ENCODE results near the gene MEF2A.
A peak's percentile ranks its signal among the peaks of the same experiment; 100 is the strongest.

The MEF2A gene

GRCh38 chr15:99630607-99631131 lies 64.9 kb downstream of the MEF2A start:
- H3K36me3 ChIP-seq (ENCODE audit: insufficient read depth, low read length) = peaks cover 50% of the 10 kb centered on the region
- no peaks in the 10 kb centered on the region for H3F3A ChIP-seq (ENCODE audit: insufficient read depth, low read length)
- TF ChIP-seq CTCF (IDR thresholded peaks at IDR 0.05; ENCODE audit: low read length) (no peak), EZH2 (IDR thresholded peaks at IDR 0.05; ENCODE audit: borderline replicate concordance, low read length) (no peak)
- H3K9me2 ChIP-seq (ENCODE audit: low read depth, low read length) = no peaks in the 10 kb centered on the region
- no peaks in the 10 kb centered on the region for H3K27me3 ChIP-seq (ENCODE audit: insufficient read depth, low read length)
- peak overlapping the region; percentile 40 for H3K4me3 ChIP-seq (ENCODE audit: low read depth, low read length, poor library complexity, severe bottlenecking)
- peak overlapping the region; percentile 87 for H3K27ac ChIP-seq (ENCODE audit: low read depth, low read length, poor library complexity, severe bottlenecking)
- no peak overlapping the region for H2AFZ ChIP-seq (ENCODE audit: low read length)
- H3K9me3 ChIP-seq (ENCODE audit: low read length) = no peaks in the 10 kb centered on the region
- peaks cover 64% of the 10 kb centered on the region for H3K79me2 ChIP-seq (ENCODE audit: insufficient read depth, low read length)
- H3K4me1 ChIP-seq (ENCODE audit: insufficient read depth, low read length, severe bottlenecking) = peaks cover 24% of the 10 kb centered on the region
- H4K20me1 ChIP-seq (ENCODE audit: insufficient read depth, low read length) = no peaks in the 10 kb centered on the region
- peak overlapping the region; percentile 51 for H3K9ac ChIP-seq (ENCODE audit: low read length)
- peak overlapping the region; percentile 67 for H3K4me2 ChIP-seq (ENCODE audit: low read length)

- peak overlapping the region; percentile 87 for H3K27ac ChIP-seq (ENCODE audit: low read depth, low read length, poor library complexity, severe bottlenecking)
- H3K9me2 ChIP-seq (ENCODE audit: low read depth, low read length) = no peaks in the 10 kb centered on the region
Measured at GRCh38 chr15:99631255-99631654, 65.5 kb downstream of the MEF2A start.

GRCh38 chr15:99632521-99632920 lies 66.7 kb downstream of the MEF2A start:
- peaks cover 51% of the 10 kb centered on the region for H3K79me2 ChIP-seq (ENCODE audit: insufficient read depth, low read length)
- no peak overlapping the region for H3K4me3 ChIP-seq (ENCODE audit: low read depth, low read length, poor library complexity, severe bottlenecking)
- H3K4me1 ChIP-seq (ENCODE audit: insufficient read depth, low read length, severe bottlenecking) = peaks cover 24% of the 10 kb centered on the region
- no peaks in the 10 kb centered on the region for H3K27me3 ChIP-seq (ENCODE audit: insufficient read depth, low read length)
- no peak overlapping the region for H3K9ac ChIP-seq (ENCODE audit: low read length)
- H3K4me2 ChIP-seq (ENCODE audit: low read length) = no peak overlapping the region
- H3K9me2 ChIP-seq (ENCODE audit: low read depth, low read length) = no peaks in the 10 kb centered on the region
- no peak for TF ChIP-seq EZH2 (IDR thresholded peaks at IDR 0.05; ENCODE audit: borderline replicate concordance, low read length)
- TF ChIP-seq CTCF (IDR thresholded peaks at IDR 0.05; ENCODE audit: low read length) = no peak
- H3K9me3 ChIP-seq (ENCODE audit: low read length) = no peaks in the 10 kb centered on the region
- H4K20me1 ChIP-seq (ENCODE audit: insufficient read depth, low read length) = no peaks in the 10 kb centered on the region
- no peaks in the 10 kb centered on the region for H3F3A ChIP-seq (ENCODE audit: insufficient read depth, low read length)
- H3K27ac ChIP-seq (ENCODE audit: low read depth, low read length, poor library complexity, severe bottlenecking) = no peak overlapping the region
- peaks cover 67% of the 10 kb centered on the region for H3K36me3 ChIP-seq (ENCODE audit: insufficient read depth, low read length)
- H2AFZ ChIP-seq (ENCODE audit: low read length) = no peak overlapping the region

More at GRCh38 chr15:99631255-99631654, 65.5 kb downstream of the MEF2A start:
- no peak overlapping the region for H2AFZ ChIP-seq (ENCODE audit: low read length)
- peak overlapping the region; percentile 40 for H3K4me3 ChIP-seq (ENCODE audit: low read depth, low read length, poor library complexity, severe bottlenecking)
- no peaks in the 10 kb centered on the region for H3K9me3 ChIP-seq (ENCODE audit: low read length)
- H3K36me3 ChIP-seq (ENCODE audit: insufficient read depth, low read length) = peaks cover 55% of the 10 kb centered on the region
- H4K20me1 ChIP-seq (ENCODE audit: insufficient read depth, low read length) = no peaks in the 10 kb centered on the region
- H3K27me3 ChIP-seq (ENCODE audit: insufficient read depth, low read length) = no peaks in the 10 kb centered on the region
- no peak for TF ChIP-seq CTCF (IDR thresholded peaks at IDR 0.05; ENCODE audit: low read length)
- TF ChIP-seq EZH2 (IDR thresholded peaks at IDR 0.05; ENCODE audit: borderline replicate concordance, low read length) = no peak
- H3K79me2 ChIP-seq (ENCODE audit: insufficient read depth, low read length) = peaks cover 59% of the 10 kb centered on the region
- peak overlapping the region; percentile 67 for H3K4me2 ChIP-seq (ENCODE audit: low read length)
- no peaks in the 10 kb centered on the region for H3F3A ChIP-seq (ENCODE audit: insufficient read depth, low read length)
- peaks cover 24% of the 10 kb centered on the region for H3K4me1 ChIP-seq (ENCODE audit: insufficient read depth, low read length, severe bottlenecking)
- peak overlapping the region; percentile 51 for H3K9ac ChIP-seq (ENCODE audit: low read length)

Measured in OCI-LY1 (cell line).